Vagina (tissue), 2 donors: ENCODE data around the gene ROM1. TPM values are rescaled to one million over a fixed set of nuclear protein-coding genes. Genes with fewer than 3 reads are reported as not detected.

Source experiments
- DNase-seq, 2 donors: peaks; one replicate each; pipeline ENCODE4 v3.0.0-alpha.2; 2017; ENCODE audit errors: extremely low spot score in 2 of 2
- H3K27ac ChIP-seq: fragments of 200-600 bp; sonication (generic); one replicate; pipeline ENCODE4 v1.5.1; 2019
- H3K27me3 ChIP-seq: fragments of 200-600 bp; sonication (generic); one replicate; pipeline ENCODE4 v1.5.1; 2019
- H3K36me3 ChIP-seq, 2 donors: fragments of 200-600 bp; sonication (generic); one replicate each; pipeline ENCODE4 v1.5.1; 2017 to 2019
- H3K4me1 ChIP-seq: fragments of 200-600 bp; sonication (generic); one replicate; pipeline ENCODE4 v1.5.1; 2019
- H3K4me3 ChIP-seq, 2 donors: fragments of 200-600 bp; sonication (generic); 1 replicate in 1 of 2; 2 replicates in 1 of 2; pipeline ENCODE4 v1.5.1; 2016 to 2019
- H3K9me3 ChIP-seq: fragments of 200-600 bp; sonication (generic); one replicate; pipeline ENCODE4 v1.5.1; 2019
- POLR2A ChIP-seq, 2 donors: fragments of 450-650 bp; IDR thresholded peaks; one replicate each; pipeline ENCODE4 v1.6.1; 2017; ENCODE audit warnings: antibody characterized with exemption in 2 of 2, mild to moderate bottlenecking in 2 of 2, moderate library complexity in 2 of 2
- POLR2AphosphoS5 ChIP-seq, 2 donors: sonication (generic); formaldehyde crosslinking; IDR thresholded peaks; one replicate each; pipeline ENCODE4 v1.9.0; 2017; ENCODE audit warnings: antibody characterized with exemption in 2 of 2, mild to moderate bottlenecking in 2 of 2, low read depth in 1 of 2; ENCODE audit not compliant: insufficient read depth in 1 of 2
- intact Hi-C: fragments of 100-400 bp; cut with DNase I; formaldehyde crosslinking; loops from one replicate; pipeline ENCODE4 v1.15.1; 2023
- total RNA-seq: library from RNA; depleted of rRNA; stranded (reverse); fragments of >200 nt; gene quantifications from one replicate; pipeline ENCODE4 v1.2.3, GENCODE V29; 2016
- TF ChIP-seq, protein P1 (sequence below), 3 experiments: fragments of 450-650 bp in 2 of 3; fragments of 200-600 bp in 1 of 3; sonication (generic) in 1 of 3; IDR thresholded peaks; one replicate each; pipeline ENCODE4 v1.5.1; 2017 to 2019; ENCODE audit warnings: antibody characterized with exemption in 3 of 3, mild to moderate bottlenecking in 2 of 3, moderate library complexity in 2 of 3

The ROM1 gene
- total RNA-seq, 1 donor from 2014 or later: 6.1 TPM

DNA sequence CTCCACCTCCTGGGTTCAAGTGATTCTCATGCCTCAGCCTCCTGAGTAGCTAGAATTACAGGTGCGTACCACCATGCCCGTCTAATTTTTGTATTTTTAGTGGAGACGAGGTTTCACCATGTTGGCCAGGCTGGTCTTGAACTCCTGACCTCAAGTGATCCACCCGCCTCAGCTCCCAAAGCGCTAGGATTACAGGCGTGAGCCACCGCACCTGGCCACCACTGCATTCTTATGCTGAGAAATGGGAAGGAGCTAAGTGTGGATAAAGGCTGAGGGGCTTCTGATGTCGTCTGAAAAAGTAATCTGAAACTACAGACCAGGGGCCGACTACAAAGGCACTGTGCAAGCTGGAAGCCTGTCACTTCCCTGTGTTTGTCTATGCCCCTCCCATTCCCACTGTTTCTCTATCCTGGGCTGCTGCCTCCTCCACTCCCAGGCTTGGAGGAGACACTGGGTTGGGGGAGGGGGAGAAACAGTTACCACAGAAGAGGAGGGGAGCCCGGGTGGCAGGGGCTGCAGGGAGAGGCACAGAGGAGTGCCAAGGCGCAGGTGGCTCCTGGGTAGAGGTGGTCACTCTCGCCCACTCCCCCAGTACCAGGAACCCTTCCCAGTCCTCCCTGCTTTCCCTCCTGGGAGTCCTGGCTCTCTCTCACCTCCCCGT lies 8.5 kb upstream of the ROM1 start:
- Histone ChIP-seq H3K4me1 (peaks cover 23% of the 10 kb centered on the region), H3K9me3 (no peaks in the 10 kb centered on the region), H3K36me3 (peaks cover 0 to 18% of the 10 kb centered on the region in 2 donors), H3K27me3 (no peaks in the 10 kb centered on the region), H3K4me3 (no peak overlapping the region), H3K27ac (no peak overlapping the region)
- DNase-seq: no peak
- TF ChIP-seq POLR2AphosphoS5 (IDR thresholded peaks at IDR 0.05; ENCODE audit: insufficient read depth in 1 of 2, low read depth in 1 of 2) (no peak), POLR2A (IDR thresholded peaks at IDR 0.05) (no peak)
- TF ChIP-seq, protein P1, sequence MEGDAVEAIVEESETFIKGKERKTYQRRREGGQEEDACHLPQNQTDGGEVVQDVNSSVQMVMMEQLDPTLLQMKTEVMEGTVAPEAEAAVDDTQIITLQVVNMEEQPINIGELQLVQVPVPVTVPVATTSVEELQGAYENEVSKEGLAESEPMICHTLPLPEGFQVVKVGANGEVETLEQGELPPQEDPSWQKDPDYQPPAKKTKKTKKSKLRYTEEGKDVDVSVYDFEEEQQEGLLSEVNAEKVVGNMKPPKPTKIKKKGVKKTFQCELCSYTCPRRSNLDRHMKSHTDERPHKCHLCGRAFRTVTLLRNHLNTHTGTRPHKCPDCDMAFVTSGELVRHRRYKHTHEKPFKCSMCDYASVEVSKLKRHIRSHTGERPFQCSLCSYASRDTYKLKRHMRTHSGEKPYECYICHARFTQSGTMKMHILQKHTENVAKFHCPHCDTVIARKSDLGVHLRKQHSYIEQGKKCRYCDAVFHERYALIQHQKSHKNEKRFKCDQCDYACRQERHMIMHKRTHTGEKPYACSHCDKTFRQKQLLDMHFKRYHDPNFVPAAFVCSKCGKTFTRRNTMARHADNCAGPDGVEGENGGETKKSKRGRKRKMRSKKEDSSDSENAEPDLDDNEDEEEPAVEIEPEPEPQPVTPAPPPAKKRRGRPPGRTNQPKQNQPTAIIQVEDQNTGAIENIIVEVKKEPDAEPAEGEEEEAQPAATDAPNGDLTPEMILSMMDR (IDR thresholded peaks at IDR 0.05): no peak
- intact Hi-C loops: no loop called here

DNA sequence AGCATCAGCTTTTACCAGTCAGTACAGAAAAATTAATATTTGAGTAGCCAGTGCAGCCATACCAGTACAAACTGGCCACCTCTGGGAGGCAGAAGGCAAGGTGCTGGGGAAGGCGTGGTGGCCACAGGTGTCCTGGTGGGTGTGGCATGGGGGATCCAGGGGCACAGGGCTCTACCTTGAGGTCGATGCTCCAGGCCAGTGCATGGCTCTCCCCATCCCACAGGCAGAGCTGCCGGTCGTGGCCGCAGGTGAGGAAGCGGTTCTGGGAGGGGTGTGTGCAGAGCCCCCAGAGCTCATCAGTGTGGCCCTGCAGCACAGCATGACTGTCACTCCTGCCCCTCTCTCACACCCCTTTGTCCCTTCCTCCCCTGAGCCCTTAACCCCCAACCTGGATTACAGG lies 7.6 kb upstream of the ROM1 start:
- no peak overlapping the region for H3K4me3 ChIP-seq
- TF ChIP-seq POLR2AphosphoS5 (IDR thresholded peaks at IDR 0.05; ENCODE audit: insufficient read depth in 1 of 2, low read depth in 1 of 2): no peak
- no peak for TF ChIP-seq POLR2A (IDR thresholded peaks at IDR 0.05)
- TF ChIP-seq, protein P1 (IDR thresholded peaks at IDR 0.05): no peak
- peaks cover 0 to 27% of the 10 kb centered on the region in 2 donors for H3K36me3 ChIP-seq
- no peaks in the 10 kb centered on the region for H3K27me3 ChIP-seq
- no peak for DNase-seq
- no peaks in the 10 kb centered on the region for H3K9me3 ChIP-seq
- no peak overlapping the region for H3K27ac ChIP-seq
- peaks cover 23% of the 10 kb centered on the region for H3K4me1 ChIP-seq
- intact Hi-C loops: no loop called here

DNA sequence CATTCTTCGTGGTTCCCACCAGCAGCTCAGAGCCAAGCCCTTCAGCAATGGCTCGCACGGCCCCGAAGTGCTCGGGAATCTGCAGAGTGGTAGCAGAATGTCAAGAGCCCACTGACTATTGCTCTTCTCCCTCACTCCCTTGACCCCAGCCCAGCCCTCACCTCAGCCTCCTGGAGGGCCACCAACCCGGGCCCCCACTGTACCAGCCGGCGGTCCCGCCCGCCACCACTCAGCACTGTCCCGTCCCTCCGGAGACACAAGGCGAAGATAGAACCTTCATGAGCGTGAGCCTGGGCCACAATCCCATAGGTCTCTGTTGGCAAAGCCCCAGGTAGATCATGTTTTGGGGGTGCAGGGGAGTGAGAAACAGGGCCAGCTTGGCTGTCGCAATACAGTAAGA lies 7.2 kb upstream of the ROM1 start:
- intact Hi-C loops: no loop called here
- Histone ChIP-seq H3K36me3 (peaks cover 0 to 27% of the 10 kb centered on the region in 2 donors), H3K4me3 (no peak overlapping the region), H3K9me3 (no peaks in the 10 kb centered on the region), H3K27ac (no peak overlapping the region), H3K4me1 (peaks cover 26% of the 10 kb centered on the region), H3K27me3 (no peaks in the 10 kb centered on the region)
- no peak for DNase-seq
- no peak for TF ChIP-seq POLR2A (IDR thresholded peaks at IDR 0.05)
- no peak for TF ChIP-seq POLR2AphosphoS5 (IDR thresholded peaks at IDR 0.05; ENCODE audit: insufficient read depth in 1 of 2, low read depth in 1 of 2)

DNA sequence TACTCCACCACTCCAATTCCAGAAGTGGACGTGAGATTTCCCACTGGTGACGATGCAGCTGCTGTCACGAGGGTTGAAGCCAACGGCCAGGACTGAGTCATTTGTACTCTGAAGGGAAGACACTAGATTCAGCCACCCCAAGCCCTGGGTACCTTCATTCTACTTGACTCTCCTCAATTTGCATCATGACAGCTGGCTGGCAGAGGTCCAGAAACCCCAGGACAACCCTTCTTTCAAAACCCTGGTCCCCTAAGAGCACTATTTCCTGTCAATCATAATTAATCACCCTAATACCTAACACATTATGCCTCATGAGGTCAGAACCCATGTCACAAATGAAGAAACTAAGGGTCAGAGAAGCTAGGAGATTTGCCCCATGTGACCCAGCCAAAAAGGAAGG lies 5.3 kb upstream of the ROM1 start:
- no peaks in the 10 kb centered on the region for H3K9me3 ChIP-seq
- intact Hi-C loops: no loop called here
- no peak for TF ChIP-seq POLR2A (IDR thresholded peaks at IDR 0.05)
- H3K27me3 ChIP-seq: no peaks in the 10 kb centered on the region
- H3K36me3 ChIP-seq: peaks cover 0 to 27% of the 10 kb centered on the region in 2 donors
- no peak for DNase-seq
- H3K4me3 ChIP-seq: no peak overlapping the region
- H3K4me1 ChIP-seq: peaks cover 33% of the 10 kb centered on the region
- H3K27ac ChIP-seq: no peak overlapping the region

DNA sequence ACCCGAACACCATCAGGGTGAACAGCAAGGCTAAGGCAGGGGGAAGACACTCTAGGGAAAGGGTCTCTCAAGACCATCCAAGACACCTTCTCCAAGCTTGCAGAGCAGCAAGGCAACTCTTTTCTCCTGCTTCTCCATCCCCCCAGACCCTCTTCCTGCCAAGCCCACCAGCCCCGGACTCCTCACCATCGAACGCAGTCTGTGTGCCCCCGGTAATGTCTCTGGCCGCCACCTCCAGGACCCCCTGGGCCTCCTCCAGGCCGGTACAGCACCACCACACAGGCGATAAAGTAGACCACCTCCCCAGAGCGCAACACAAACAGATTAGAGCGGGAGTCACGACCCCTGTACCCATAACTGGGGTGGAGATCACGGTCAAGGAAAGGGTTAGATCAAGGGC lies 4.3 kb upstream of the ROM1 start:
- intact Hi-C loops: no loop called here
- Histone ChIP-seq H3K27ac (no peak overlapping the region), H3K9me3 (no peaks in the 10 kb centered on the region), H3K4me1 (peaks cover 33% of the 10 kb centered on the region), H3K27me3 (no peaks in the 10 kb centered on the region), H3K36me3 (peaks cover 0 to 27% of the 10 kb centered on the region in 2 donors), H3K4me3 (no peak overlapping the region)
- TF ChIP-seq POLR2A (IDR thresholded peaks at IDR 0.05) (no peak), POLR2AphosphoS5 (IDR thresholded peaks at IDR 0.05; ENCODE audit: insufficient read depth in 1 of 2, low read depth in 1 of 2) (no peak)
- TF ChIP-seq, protein P1 (IDR thresholded peaks at IDR 0.05): no peak
- no peak for DNase-seq

DNA sequence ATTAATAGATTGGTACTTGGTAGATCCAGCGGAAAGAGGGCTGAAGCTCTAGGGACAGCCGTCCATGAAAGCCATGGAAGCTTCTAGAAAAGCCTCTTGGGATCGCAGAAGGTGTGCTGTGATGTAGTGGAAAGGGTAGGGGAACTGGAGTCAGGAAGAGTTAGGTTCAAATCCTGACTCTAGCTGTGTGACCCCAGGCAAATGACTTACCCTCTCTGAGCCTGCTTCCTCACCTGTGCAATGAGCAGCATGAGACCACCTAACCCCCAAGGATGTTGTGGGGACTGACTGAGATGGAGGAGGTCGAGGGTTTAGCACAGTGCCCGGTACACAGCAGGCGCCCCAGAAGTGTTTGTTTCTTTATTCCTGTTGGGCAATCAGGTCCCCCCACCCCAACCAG lies 2.7 kb upstream of the ROM1 start:
- H3K36me3 ChIP-seq: peaks cover 0 to 26% of the 10 kb centered on the region in 2 donors
- H3K4me1 ChIP-seq: peaks cover 42% of the 10 kb centered on the region

More for the DNA sequence above, 2.7 kb upstream of the ROM1 start:
- intact Hi-C loops: loop anchor here (10.0 kb wide), 1 partner anchor 1706 kb away; the partner anchor contains the start of gene PRPF19
- no peak for DNase-seq
- Histone ChIP-seq H3K9me3 (no peaks in the 10 kb centered on the region), H3K27me3 (no peaks in the 10 kb centered on the region), H3K4me3 (no peak overlapping the region), H3K27ac (no peak overlapping the region)
- TF ChIP-seq, protein P1 (IDR thresholded peaks at IDR 0.05): no peak
- no peak for TF ChIP-seq POLR2A (IDR thresholded peaks at IDR 0.05)
- TF ChIP-seq POLR2AphosphoS5 (IDR thresholded peaks at IDR 0.05; ENCODE audit: insufficient read depth in 1 of 2, low read depth in 1 of 2): no peak
